Measurements from ENCODE around the gene SPACA4.

GRCh38 chr19:48603850-48604249 is 2.7 kb upstream of the SPACA4 start:
- TF ChIP-seq JUND (IDR thresholded peaks at IDR 0.05; ENCODE audit: low read depth, low read length) (no peak), CTCF (IDR thresholded peaks at IDR 0.05 in 2 of 3, conservative IDR thresholded peaks at IDR 0.05 in 1 of 3; ENCODE audit: control insufficient read depth in 2 of 3, extremely low read depth in 1 of 3, insufficient read depth in 1 of 3, low read depth in 3 of 3, low read length in 3 of 3) (no peak), CHD4 (IDR thresholded peaks at IDR 0.05) (no peak), SUPT20H (IDR thresholded peaks at IDR 0.05; ENCODE audit: borderline replicate concordance, control insufficient read depth, low read depth, low read length) (no peak), POLR2A (IDR thresholded peaks at IDR 0.05; ENCODE audit: low read depth, low read length) (no peak), USF2 (IDR thresholded peaks at IDR 0.05; ENCODE audit: borderline replicate concordance, low read depth, low read length) (no peak), SIX5 (IDR thresholded peaks at IDR 0.05; ENCODE audit: low read depth, low read length, severe bottlenecking) (no peak), SUZ12 (IDR thresholded peaks at IDR 0.05; ENCODE audit: unreplicated experiment) (no peak), BHLHE40 (IDR thresholded peaks at IDR 0.05; ENCODE audit: borderline replicate concordance in 1 of 2, low read depth in 2 of 2, low read length in 1 of 2) (no peak), ATF7 (IDR thresholded peaks at IDR 0.05; ENCODE audit: low read depth) (no peak), ZNF274 (IDR thresholded peaks at IDR 0.05; ENCODE audit: insufficient read depth, insufficient read length) (no peak), TAF1 (IDR thresholded peaks at IDR 0.05; ENCODE audit: borderline replicate concordance, low read depth, low read length) (no peak), TCF7 (IDR thresholded peaks at IDR 0.05; ENCODE audit: borderline replicate concordance) (no peak), EP300 (IDR thresholded peaks at IDR 0.05; ENCODE audit: borderline replicate concordance in 1 of 2, control insufficient read depth in 1 of 2, low read depth in 2 of 2, low read length in 2 of 2) (no peak)

Measured in GM12878 (cell line).